T-helper 2 cell (primary cell): ENCODE measurements around the gene GPR17.

Experiments used
- DNase-seq, 5 experiments: peaks; one replicate each; pipeline versions ENCODE4 v3.0.0 to v3.0.0-alpha.2; 2012 to 2022

GPR17 gene

DNA sequence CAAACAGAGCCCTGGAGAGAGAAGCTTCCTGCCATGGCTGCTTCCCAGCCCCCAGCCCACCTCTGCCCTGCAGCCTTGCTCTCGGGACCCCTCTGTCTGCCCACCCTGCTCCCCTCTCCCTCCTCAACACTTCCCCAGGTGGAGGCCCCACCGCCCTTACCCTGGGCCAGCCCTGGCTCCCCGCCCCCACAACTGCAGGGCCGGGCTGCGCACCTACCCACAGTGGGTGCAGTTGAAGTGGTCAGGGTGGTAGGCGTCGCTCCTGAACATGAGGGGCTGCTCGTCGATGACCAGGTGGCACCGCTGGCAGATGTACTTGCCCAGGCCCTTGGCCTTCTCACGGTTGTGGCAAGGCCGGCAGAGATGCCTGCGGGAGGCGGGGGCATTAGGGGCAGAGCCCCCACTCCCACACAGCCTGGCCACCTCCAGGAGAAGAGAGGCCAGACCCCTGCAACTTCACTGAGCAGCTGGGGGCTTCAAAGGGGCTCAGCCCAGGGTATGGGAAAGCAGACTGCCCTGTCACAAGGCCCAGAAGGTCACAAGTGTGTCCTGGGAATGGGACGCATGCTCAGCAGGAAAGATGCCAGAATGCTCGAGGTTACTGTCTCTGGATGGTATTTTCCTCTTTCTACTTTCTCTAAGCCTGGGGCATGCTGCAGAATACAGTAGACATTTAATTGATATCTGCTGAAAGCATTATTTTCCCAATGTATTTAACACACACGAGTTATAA is 3.1 kb upstream of the GPR17 start:
- no peak for DNase-seq

- DNase-seq: no peak
Observed at GRCh38 chr2:127643439-127644065, 2.4 kb upstream of the GPR17 start.

- DNase-seq: no peak
Observed at GRCh38 chr2:127644066-127645025, 1.6 kb upstream of the GPR17 start.

DNA sequence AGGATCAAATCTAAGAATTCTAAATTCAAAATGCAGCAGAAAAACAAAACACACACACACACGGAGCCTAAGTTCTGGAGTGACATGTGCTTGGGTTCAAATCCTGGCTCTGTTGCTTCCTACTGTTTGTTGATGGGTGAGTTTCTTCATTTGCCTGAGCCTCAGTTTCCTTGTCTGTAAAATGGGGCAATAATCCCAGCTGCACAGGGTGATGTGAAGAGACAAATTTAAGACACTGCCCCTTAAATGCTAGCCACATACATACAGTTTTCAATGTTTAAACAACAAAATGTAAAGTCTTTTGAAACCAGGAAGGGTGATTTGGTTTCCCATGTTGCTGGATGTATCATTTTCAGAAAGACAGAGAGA is 943 bp upstream of the GPR17 start:
- DNase-seq: no peak

DNA sequence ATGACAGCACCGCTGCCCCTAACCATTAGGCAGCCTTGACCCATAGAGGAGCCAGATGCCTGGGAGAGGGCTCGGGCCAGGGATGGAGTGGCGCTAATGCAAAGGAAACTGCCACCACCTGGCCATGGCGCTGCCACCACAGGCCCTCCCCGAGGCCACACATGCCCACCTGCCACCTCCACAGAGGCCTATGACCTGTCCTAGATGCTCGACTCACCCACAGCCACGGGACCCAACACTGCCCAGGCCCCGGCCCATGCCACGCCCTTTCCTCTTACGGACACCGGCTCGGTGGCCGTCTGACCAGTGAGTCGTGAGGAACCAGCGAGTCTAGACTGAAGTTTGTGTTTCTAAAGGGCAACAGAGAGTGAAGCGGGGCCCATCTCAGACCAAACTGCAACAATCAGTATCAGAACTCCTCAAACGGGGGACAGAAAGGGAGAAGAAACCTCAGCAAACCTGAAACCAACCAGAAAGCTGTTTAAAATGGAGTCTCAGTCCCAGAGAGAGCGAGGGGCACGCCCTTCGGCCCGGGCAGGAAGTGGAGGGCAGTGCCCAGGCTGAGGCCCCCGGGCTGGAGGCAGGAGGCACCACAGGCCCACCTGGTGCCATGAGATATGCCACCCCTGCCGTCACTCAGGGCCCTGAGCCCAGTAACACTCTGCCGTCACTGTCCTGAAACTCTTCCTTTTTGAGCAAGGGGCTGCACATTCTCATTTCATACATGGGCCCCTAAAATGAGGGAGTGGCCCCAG is 711 bp downstream of the GPR17 start:
- DNase-seq: no peak

GRCh38 chr2:127647242-127648190 is 1.6 kb downstream of the GPR17 start:
- DNase-seq: no peak

GRCh38 chr2:127648321-127648720 is 2.4 kb downstream of the GPR17 start:
- no peak for DNase-seq

GRCh38 chr2:127649100-127649611 is 3.2 kb downstream of the GPR17 start:
- DNase-seq: no peak

DNA sequence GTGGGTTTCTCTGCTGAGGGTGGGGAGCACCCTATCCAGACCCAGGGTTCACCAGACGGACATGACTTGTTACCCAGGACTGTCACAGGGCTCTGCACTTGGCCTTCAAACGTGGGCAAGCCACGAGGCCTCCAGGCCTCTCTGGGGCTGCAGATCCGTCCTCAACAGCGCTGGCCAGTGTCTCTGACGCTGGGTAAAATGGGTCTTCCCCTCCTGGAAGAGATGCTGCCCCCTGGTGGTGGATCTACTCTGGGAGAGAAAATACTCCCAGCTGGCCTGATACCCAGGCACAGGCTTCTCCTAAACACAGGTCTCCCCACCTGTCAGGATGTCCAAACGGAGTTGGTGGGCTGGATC is 3.7 kb downstream of the GPR17 start:
- peak; percentile 53 to 83 (median 70) for DNase-seq

DNA sequence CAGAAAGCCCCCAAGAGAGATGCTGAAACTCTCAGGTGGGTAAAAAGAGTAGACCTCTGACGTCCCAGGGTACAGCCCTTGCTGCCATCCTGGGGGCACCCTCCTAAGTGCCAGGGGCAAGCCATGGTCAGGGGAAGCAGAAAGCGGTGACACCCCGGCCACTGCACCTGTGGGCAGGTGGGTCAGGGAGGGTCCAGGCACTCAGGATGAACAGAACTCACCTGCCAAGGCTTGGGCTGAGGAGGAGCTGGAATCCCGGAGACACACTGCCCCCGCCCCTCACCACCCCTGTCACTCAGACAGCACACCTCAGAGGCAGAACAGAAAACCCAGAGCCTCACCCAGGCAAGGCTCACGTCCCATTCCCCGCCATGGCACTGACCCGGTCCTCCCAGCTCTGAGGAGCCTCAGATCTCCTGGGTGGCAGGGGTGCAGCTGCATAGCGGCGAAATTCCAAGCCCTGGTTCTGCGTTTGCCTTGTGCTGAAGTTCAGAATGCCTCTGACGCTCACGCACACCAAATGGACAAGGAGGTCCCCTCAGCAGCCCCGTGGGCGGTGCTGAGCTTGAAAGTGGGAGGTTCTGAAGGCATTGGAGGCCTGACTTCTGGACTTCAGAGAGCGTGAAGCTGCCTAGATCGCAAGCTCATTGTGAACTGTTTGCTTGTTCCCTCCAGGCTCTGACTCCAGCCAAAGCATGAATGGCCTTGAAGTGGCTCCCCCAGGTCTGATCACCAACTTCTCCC is 4.3 kb downstream of the GPR17 start:
- DNase-seq: no peak

- DNase-seq: no peak
Observed at GRCh38 chr2:127650785-127651380, 4.9 kb downstream of the GPR17 start.

DNA sequence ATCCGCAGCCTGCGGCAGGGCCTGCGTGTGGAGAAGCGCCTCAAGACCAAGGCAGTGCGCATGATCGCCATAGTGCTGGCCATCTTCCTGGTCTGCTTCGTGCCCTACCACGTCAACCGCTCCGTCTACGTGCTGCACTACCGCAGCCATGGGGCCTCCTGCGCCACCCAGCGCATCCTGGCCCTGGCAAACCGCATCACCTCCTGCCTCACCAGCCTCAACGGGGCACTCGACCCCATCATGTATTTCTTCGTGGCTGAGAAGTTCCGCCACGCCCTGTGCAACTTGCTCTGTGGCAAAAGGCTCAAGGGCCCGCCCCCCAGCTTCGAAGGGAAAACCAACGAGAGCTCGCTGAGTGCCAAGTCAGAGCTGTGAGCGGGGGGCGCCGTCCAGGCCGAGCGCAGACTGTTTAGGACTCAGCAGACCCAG is 5.4 kb downstream of the GPR17 start:
- DNase-seq: no peak

DNA sequence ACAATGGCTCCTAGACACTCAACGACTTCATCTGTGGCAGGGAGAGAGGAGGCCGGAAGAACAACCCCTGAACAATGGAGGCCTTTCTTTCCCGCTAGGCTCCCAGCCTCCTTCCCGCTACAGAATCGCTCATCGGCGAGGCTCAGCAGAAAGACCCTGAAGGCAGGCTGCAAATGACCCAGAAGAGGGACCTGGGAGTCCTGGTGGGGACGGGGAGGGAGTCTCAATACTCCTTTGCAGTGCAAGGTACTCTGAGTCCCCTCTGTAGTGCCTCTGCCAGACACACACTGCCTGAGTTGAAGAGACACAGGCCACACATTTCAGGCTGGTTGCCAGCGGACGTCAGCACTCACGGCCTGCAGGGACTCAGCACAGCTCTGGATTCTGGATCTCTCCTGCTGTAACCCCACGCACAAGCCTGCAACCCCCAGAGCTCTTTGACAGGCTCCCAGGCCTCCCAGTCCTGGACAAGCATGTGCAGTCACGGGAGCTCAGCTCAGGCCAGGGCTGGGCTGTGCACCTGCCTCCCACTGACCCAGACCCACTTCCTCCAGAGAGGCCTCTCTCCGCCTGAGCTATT is 6.1 kb downstream of the GPR17 start:
- DNase-seq: no peak

GRCh38 chr2:127652786-127653357 is 6.9 kb downstream of the GPR17 start:
- no peak for DNase-seq

- no peak for DNase-seq
Observed at GRCh38 chr2:127653421-127654083, 7.6 kb downstream of the GPR17 start.

- no peak for DNase-seq
Observed at GRCh38 chr2:127654084-127654837, 8.3 kb downstream of the GPR17 start.

DNA sequence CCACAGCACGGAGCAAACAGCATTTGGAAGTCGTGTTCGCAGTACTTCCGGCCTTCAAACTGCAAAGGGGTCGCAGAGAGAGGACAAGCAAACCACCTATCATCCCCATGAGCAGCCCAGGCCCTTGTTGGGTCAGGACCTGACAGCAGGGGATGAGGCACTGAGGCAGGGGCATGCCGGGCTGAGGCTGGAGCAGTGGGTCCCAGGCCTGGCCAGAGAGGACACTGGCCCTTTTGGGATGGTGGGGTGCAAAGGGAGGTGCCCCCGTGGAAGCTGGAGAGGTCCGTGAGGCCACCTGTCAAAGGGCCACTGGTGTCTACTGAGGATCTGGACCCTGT is 8.9 kb downstream of the GPR17 start:
- DNase-seq: no peak
